ENCODE results near the gene HS6ST3. TPM values are rescaled to one million over a fixed set of nuclear protein-coding genes. Genes with fewer than 3 reads are reported as not detected.

The HS6ST3 gene
- total and polyA plus RNA-seq, 2 of the 13 experiments (the other 11 are each of a cell fraction or from before 2014, with no cell fraction given) = not detected

DNA sequence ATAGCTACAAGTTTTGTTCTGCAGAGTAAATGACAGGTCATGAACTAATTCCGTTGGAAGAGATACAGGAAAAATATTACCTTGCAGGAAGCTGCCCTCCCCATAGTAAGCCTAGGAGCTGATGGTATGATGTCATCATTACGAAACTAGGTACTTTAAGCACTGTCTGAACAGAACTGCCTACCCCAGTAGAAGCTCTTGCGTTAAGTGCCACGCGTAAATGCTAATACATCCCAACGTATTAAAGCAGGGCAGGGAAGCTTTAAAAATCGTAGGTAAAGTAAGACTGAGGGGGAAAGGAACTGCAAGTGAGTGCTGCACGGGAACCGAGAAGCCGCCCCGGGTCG lies 37.3 kb upstream of the HS6ST3 start (continued):
- TF ChIP-seq SNAPC4 (CRISPR knock-in tag; IDR thresholded peaks at IDR 0.05) (no peak), HMGA1 (CRISPR knock-in tag; conservative IDR thresholded peaks at IDR 0.05) (no peak), ZNF20 (CRISPR knock-in tag; IDR thresholded peaks at IDR 0.05) (no peak), ZBTB34 (CRISPR knock-in tag; IDR thresholded peaks at IDR 0.05) (no peak), GABPB1 (CRISPR knock-in tag; IDR thresholded peaks at IDR 0.05) (no peak), ZNF256 (CRISPR knock-in tag; conservative IDR thresholded peaks at IDR 0.05) (no peak), ZBED4 (CRISPR knock-in tag; IDR thresholded peaks at IDR 0.05; ENCODE audit: borderline replicate concordance) (no peak), FOSL1 (CRISPR knock-in tag; IDR thresholded peaks at IDR 0.05; ENCODE audit: borderline replicate concordance) (no peak), HDAC6 (IDR thresholded peaks at IDR 0.05; ENCODE audit: low read depth, low read length) (no peak), ZBTB42 (CRISPR knock-in tag; IDR thresholded peaks at IDR 0.05) (no peak), SMAD3 (CRISPR knock-in tag; IDR thresholded peaks at IDR 0.05) (no peak), KLF13 (CRISPR knock-in tag; IDR thresholded peaks at IDR 0.05) (no peak), RERE (CRISPR knock-in tag; IDR thresholded peaks at IDR 0.05; ENCODE audit: low read depth) (no peak), FOXK1 (CRISPR knock-in tag; IDR thresholded peaks at IDR 0.05; ENCODE audit: borderline replicate concordance, low read depth) (no peak)
